ENCODE measurements around the gene VPS18.
A peak's percentile ranks its signal among the peaks of the same experiment; 100 is the strongest.
"Not testable (repeated sequence)": the region's sequence is repeated elsewhere in the genome, so short reads cannot be mapped to it uniquely, and the experiment has no call there.

The VPS18 gene

GRCh38 chr15:40893733-40894680, at the start of gene VPS18:
Gene VPS18, plus strand, starts transcription at chr15:40894450. Its CDS starts 319 bp downstream, at chr15:40894769.
- peak; percentile 94 for DNase-seq (ENCODE audit: low read depth, low spot score)

- no peak for DNase-seq (ENCODE audit: low read depth, low spot score)
These were observed 49.6 kb upstream of the VPS18 start for GRCh38 chr15:40844696-40845030.

- no peak for DNase-seq (ENCODE audit: low read depth, low spot score)
These were observed 49.2 kb upstream of the VPS18 start for GRCh38 chr15:40845036-40845435.

- DNase-seq (ENCODE audit: low read depth, low spot score), result no peak
These were observed 48.6 kb upstream of the VPS18 start for GRCh38 chr15:40845511-40846284.

- no peak for DNase-seq (ENCODE audit: low read depth, low spot score)
These were observed 47.4 kb upstream of the VPS18 start for GRCh38 chr15:40846841-40847222.

- no peak for DNase-seq (ENCODE audit: low read depth, low spot score)
These were observed 46.9 kb upstream of the VPS18 start for GRCh38 chr15:40847223-40847961.

GRCh38 chr15:40850576-40851112, 43.6 kb upstream of the VPS18 start:
- no peak for DNase-seq (ENCODE audit: low read depth, low spot score)

GRCh38 chr15:40852529-40852928, 41.7 kb upstream of the VPS18 start:
- no peak for DNase-seq (ENCODE audit: low read depth, low spot score)

- no peak for DNase-seq (ENCODE audit: low read depth, low spot score)
These were observed 40.9 kb upstream of the VPS18 start for GRCh38 chr15:40853241-40853890.

GRCh38 chr15:40854161-40854560, 40.1 kb upstream of the VPS18 start:
- DNase-seq (ENCODE audit: low read depth, low spot score), result no peak

- DNase-seq (ENCODE audit: low read depth, low spot score), result no peak
These were observed 38.5 kb upstream of the VPS18 start for GRCh38 chr15:40855706-40856234.

GRCh38 chr15:40856746-40857145, 37.5 kb upstream of the VPS18 start:
- no peak for DNase-seq (ENCODE audit: low read depth, low spot score)

GRCh38 chr15:40857601-40858341, 36.5 kb upstream of the VPS18 start:
- DNase-seq (ENCODE audit: low read depth, low spot score), result peak; percentile 62

- no peak for DNase-seq (ENCODE audit: low read depth, low spot score)
These were observed 35.5 kb upstream of the VPS18 start for GRCh38 chr15:40858706-40859105.

GRCh38 chr15:40859206-40859851, 34.9 kb upstream of the VPS18 start:
- DNase-seq (ENCODE audit: low read depth, low spot score), result peak; percentile 60

- DNase-seq (ENCODE audit: low read depth, low spot score), result not testable (repeated sequence)
These were observed 33.1 kb upstream of the VPS18 start for GRCh38 chr15:40861147-40861546.

GRCh38 chr15:40863660-40864270, 30.5 kb upstream of the VPS18 start:
- no peak for DNase-seq (ENCODE audit: low read depth, low spot score)

GRCh38 chr15:40867199-40867598, 27.1 kb upstream of the VPS18 start:
- DNase-seq (ENCODE audit: low read depth, low spot score), result no peak

- DNase-seq (ENCODE audit: low read depth, low spot score), result no peak
These were observed 24.6 kb upstream of the VPS18 start for GRCh38 chr15:40869686-40870085.

All from activated CD4-positive, CD25-positive, alpha-beta regulatory T cell treated with anti-CD3 and anti-CD28 coated beads, Interleukin-2, amount 50 U/mL, for 16 hours (primary cell).